ENCODE data around the gene PSPC1. TPM values are rescaled to one million over a fixed set of nuclear protein-coding genes. Genes with fewer than 3 reads are reported as not detected.

The PSPC1 gene
- total and polyA plus RNA-seq, 2 of the 13 experiments (the other 11 are each of a cell fraction or from before 2014, with no cell fraction given), result 33.5 to 94.0 TPM

DNA sequence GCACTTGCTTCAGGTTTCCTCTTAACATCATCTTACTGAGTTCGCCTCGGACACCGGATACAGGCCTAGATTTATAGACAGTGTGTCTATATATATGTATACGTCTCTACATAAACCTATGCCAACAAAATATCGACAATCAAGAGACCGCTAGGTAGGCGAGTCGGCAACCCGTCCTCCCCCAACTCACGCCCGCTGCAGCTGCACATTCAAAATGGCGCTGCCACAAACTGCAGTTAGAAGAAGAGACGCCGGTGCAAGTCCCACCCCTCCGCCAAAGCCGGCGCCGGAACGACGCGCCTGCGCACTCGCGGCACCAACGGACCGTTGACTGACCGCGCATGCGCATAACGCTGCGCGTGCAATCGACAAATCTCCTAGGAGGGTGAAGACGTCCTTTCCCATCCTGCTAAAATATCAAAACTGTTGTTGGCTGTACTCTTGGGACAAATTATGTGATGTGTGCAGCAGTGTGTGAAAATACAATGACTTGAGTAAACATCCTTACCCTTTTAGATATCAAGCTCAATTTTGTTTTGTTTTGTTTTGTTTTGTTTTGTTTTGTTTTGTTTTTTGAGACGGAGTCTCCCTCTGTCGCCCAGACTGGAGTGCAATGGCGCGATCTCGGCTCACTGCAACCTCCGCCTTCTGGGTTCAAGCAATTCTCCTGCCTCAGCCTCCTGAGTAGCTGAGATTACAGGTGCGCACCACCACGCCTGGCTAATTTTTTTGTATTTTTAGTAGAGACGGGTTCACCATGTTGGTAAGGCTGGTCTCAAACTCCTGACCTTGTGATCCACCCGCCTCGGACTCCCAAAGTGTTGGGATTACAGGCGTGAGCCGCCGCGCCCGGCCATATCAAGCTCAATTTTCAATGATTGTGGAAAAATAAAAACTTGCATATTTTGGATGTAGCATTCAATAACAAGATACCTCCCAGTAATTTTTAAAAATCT lies at the start of gene PSPC1 (continued):
- TF ChIP-seq, protein P1, sequence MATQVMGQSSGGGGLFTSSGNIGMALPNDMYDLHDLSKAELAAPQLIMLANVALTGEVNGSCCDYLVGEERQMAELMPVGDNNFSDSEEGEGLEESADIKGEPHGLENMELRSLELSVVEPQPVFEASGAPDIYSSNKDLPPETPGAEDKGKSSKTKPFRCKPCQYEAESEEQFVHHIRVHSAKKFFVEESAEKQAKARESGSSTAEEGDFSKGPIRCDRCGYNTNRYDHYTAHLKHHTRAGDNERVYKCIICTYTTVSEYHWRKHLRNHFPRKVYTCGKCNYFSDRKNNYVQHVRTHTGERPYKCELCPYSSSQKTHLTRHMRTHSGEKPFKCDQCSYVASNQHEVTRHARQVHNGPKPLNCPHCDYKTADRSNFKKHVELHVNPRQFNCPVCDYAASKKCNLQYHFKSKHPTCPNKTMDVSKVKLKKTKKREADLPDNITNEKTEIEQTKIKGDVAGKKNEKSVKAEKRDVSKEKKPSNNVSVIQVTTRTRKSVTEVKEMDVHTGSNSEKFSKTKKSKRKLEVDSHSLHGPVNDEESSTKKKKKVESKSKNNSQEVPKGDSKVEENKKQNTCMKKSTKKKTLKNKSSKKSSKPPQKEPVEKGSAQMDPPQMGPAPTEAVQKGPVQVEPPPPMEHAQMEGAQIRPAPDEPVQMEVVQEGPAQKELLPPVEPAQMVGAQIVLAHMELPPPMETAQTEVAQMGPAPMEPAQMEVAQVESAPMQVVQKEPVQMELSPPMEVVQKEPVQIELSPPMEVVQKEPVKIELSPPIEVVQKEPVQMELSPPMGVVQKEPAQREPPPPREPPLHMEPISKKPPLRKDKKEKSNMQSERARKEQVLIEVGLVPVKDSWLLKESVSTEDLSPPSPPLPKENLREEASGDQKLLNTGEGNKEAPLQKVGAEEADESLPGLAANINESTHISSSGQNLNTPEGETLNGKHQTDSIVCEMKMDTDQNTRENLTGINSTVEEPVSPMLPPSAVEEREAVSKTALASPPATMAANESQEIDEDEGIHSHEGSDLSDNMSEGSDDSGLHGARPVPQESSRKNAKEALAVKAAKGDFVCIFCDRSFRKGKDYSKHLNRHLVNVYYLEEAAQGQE (IDR thresholded peaks at IDR 0.05; ENCODE audit: borderline replicate concordance in 1 of 2, low read depth in 1 of 2, low read length in 2 of 2), result peak in 1 of 2 experiments; percentile 48; a peak in 1 of 4 replicates
- TF ChIP-seq ZKSCAN8 (CRISPR knock-in tag; IDR thresholded peaks at IDR 0.05; ENCODE audit: borderline replicate concordance) (0 out of 2 replicates have a peak, but pooled peaks have one; percentile 21), MXI1 (IDR thresholded peaks at IDR 0.05; ENCODE audit: borderline replicate concordance, low read depth, low read length) (peak; percentile 50; the same call in 1 of the 3 replicates), HINFP (CRISPR knock-in tag; IDR thresholded peaks at IDR 0.05; ENCODE audit: low read depth) (peak; percentile 47; the same call in 1 of the 2 replicates), ZMYM4 (CRISPR knock-in tag; IDR thresholded peaks at IDR 0.05) (peak; percentile 87), POLR2G (IDR thresholded peaks at IDR 0.05; ENCODE audit: low read depth, low read length) (peak; percentile 92), FOXP4 (CRISPR knock-in tag; IDR thresholded peaks at IDR 0.05) (0 out of 2 replicates have a peak, but pooled peaks have one; percentile 28), HMGXB4 (CRISPR knock-in tag; IDR thresholded peaks at IDR 0.05; ENCODE audit: borderline replicate concordance in 1 of 2, low read depth in 1 of 2) (0 out of 4 replicates have a peak, but pooled peaks of 1 of the 2 experiments have one; percentile 13), HNRNPLL (IDR thresholded peaks at IDR 0.05; ENCODE audit: low read depth, low read length, poor library complexity, severe bottlenecking) (peak; percentile 87), GTF2F1 (IDR thresholded peaks at IDR 0.05; ENCODE audit: low read length) (0 out of 2 replicates have a peak, but pooled peaks have one; percentile 76), ZNF614 (CRISPR knock-in tag; IDR thresholded peaks at IDR 0.05; ENCODE audit: borderline replicate concordance) (0 out of 2 replicates have a peak, but pooled peaks have one; percentile 23), YEATS4 (CRISPR knock-in tag; IDR thresholded peaks at IDR 0.05; ENCODE audit: borderline replicate concordance) (peak; percentile 48; the same call in 1 of the 2 replicates), ZNF460 (CRISPR knock-in tag; IDR thresholded peaks at IDR 0.05; ENCODE audit: borderline replicate concordance) (peak; percentile 86; the same call in 1 of the 2 replicates), GMEB1 (CRISPR knock-in tag; IDR thresholded peaks at IDR 0.05; ENCODE audit: borderline replicate concordance) (peak; percentile 47; the same call in 1 of the 2 replicates)
